Natural killer cell (primary cell): Measurements from ENCODE around the gene PREX1. TPM values are rescaled to one million over a fixed set of nuclear protein-coding genes. Genes with fewer than 3 reads are reported as not detected.

Experiments
- ATAC-seq, 3 donors: fragments of 150-1000 bp in 2 of 3; fragments of 200-7000 bp in 1 of 3; cut with Tn5 transposase; 1 replicate in 1 of 3; 2 replicates in 2 of 3; pipeline ENCODE4 v1.10.0; 2021; ENCODE audit warnings: mild to moderate bottlenecking in 2 of 3, moderate library complexity in 2 of 3
- DNase-seq, 2 donors: peaks; one replicate each; pipeline versions ENCODE4 v3.0.0 to v3.0.0-alpha.2; 2013 to 2021; ENCODE audit warnings: mixed read lengths in 1 of 2
- H3K27ac ChIP-seq: one replicate; pipeline ENCODE4 v1.5.1; 2013; ENCODE audit warnings: mild to moderate bottlenecking, low read length
- H3K27me3 ChIP-seq: one replicate; pipeline ENCODE4 v1.6.1; 2013; ENCODE audit warnings: low read length; ENCODE audit not compliant: control insufficient read depth, insufficient read depth
- H3K36me3 ChIP-seq: one replicate; pipeline ENCODE4 v1.6.1; 2013; ENCODE audit warnings: low read length; ENCODE audit not compliant: control insufficient read depth, insufficient read depth
- H3K4me1 ChIP-seq: one replicate; pipeline ENCODE4 v1.6.1; 2013; ENCODE audit warnings: low read length; ENCODE audit not compliant: control insufficient read depth, insufficient read depth
- H3K4me3 ChIP-seq: one replicate; pipeline ENCODE4 v1.5.1; 2013; ENCODE audit warnings: low read length
- H3K9me3 ChIP-seq: one replicate; pipeline ENCODE4 v1.6.1; 2013; ENCODE audit warnings: low read length; ENCODE audit not compliant: control insufficient read depth, insufficient read depth
- H3K27ac Mint-ChIP-seq, 2 donors: one replicate each; pipeline ENCODE4 v1.8.0; 2022; ENCODE audit warnings: mild to moderate bottlenecking in 2 of 2, mixed read lengths in 2 of 2, moderate library complexity in 1 of 2
- H3K27me3 Mint-ChIP-seq, 2 donors: one replicate each; pipeline ENCODE4 v1.8.0; 2022; ENCODE audit warnings: low read depth in 2 of 2, mixed read lengths in 2 of 2
- H3K36me3 Mint-ChIP-seq: one replicate; pipeline ENCODE4 v1.8.0; 2022; ENCODE audit warnings: mixed read lengths
- H3K4me1 Mint-ChIP-seq, 2 donors: one replicate each; pipeline ENCODE4 v1.8.0; 2022; ENCODE audit warnings: mixed read lengths in 2 of 2
- H3K4me3 Mint-ChIP-seq: one replicate; pipeline ENCODE4 v1.8.0; 2022; ENCODE audit warnings: mild to moderate bottlenecking, moderate library complexity, mixed read lengths
- H3K9me3 Mint-ChIP-seq, 2 donors: one replicate each; pipeline ENCODE4 v1.8.0; 2022; ENCODE audit warnings: mixed read lengths in 2 of 2
- CTCF ChIP-seq: fragments of 200-600 bp; IDR thresholded peaks from one replicate; pipeline ENCODE4 v1.8.0; 2022; ENCODE audit warnings: antibody characterized with exemption
- WGBS: methylation state at CpG from one replicate; pipeline ENCODE4 v1.1.7; 2013; ENCODE audit warnings: missing lambda C conversion rate; ENCODE audit not compliant: insufficient coverage; 5-methylcytosine and 5-hydroxymethylcytosine counted together
- intact Hi-C: fragments of 100-400 bp; cut with micrococcal nuclease; formaldehyde crosslinking; loops from one replicate; pipeline ENCODE4 v1.14.2; 2022
- total RNA-seq, 4 donors: library from RNA; stranded (reverse); fragments of 120-200 nt in 1 of 4; gene quantifications; one replicate each; pipeline versions ENCODE4 v1.2.3 to v1.2.4, GENCODE V29; 2013 to 2022

PREX1 gene
- total RNA-seq, 3 donors from 2014 or later (not counting 1 experiment from before 2014, with no cell fraction given) = 382 to 392 (median 389) TPM

GRCh38 chr20:48820649-48820973, 7.2 kb downstream of the PREX1 start:
- no peaks in the 10 kb centered on the region for H3K36me3 Mint-ChIP-seq
- 69% methylated on average over 8 of the region's 8 CpGs for WGBS

GRCh38 chr20:48819821-48820648, 7.8 kb downstream of the PREX1 start:
- no peaks in the 10 kb centered on the region for H3K27me3 ChIP-seq
- intact Hi-C loops = loop anchor here (2.0 to 10.0 kb wide), 5 partner anchors 21 to 227 kb away; partner anchors contain the start of gene CSE1L
- ATAC-seq (peak in 1 of 3 donors; percentile 12), DNase-seq (peak in 1 of 2 donors; percentile 48)
- Mint-ChIP-seq H3K9me3 (no peaks in the 10 kb centered on the region), H3K4me3 (peak overlapping the region; percentile 99), H3K36me3 (no peaks in the 10 kb centered on the region), H3K27ac (no peak overlapping the region), H3K4me1 (peaks cover 89% of the 10 kb centered on the region in 2 donors), H3K27me3 (no peaks in the 10 kb centered on the region)
- peaks cover 10% of the 10 kb centered on the region for H3K36me3 ChIP-seq
- peak overlapping the region; percentile 9 for H3K4me3 ChIP-seq
- TF ChIP-seq CTCF = no peak
- H3K4me1 ChIP-seq = peaks cover 98% of the 10 kb centered on the region
- H3K9me3 ChIP-seq = no peaks in the 10 kb centered on the region
- WGBS = 44% methylated on average over 15 of the region's 15 CpGs
- peak overlapping the region; percentile 75 for H3K27ac ChIP-seq

More at GRCh38 chr20:48820649-48820973, 7.2 kb downstream of the PREX1 start:
- H3K4me1 ChIP-seq = peaks cover 98% of the 10 kb centered on the region
- H3K4me3 ChIP-seq = peak overlapping the region; percentile 9
- H3K27me3 Mint-ChIP-seq = no peaks in the 10 kb centered on the region
- TF ChIP-seq CTCF = no peak
- DNase-seq (no peak), ATAC-seq (no peak)
- H3K27ac ChIP-seq = peak overlapping the region; percentile 75
- intact Hi-C loops = loop anchor here (2.0 to 10.0 kb wide), 4 partner anchors 38 to 227 kb away; partner anchors contain the start of gene CSE1L
- peak overlapping the region; percentile 99 for H3K4me3 Mint-ChIP-seq
- H3K36me3 ChIP-seq = peaks cover 10% of the 10 kb centered on the region
- no peaks in the 10 kb centered on the region for H3K27me3 ChIP-seq
- H3K27ac Mint-ChIP-seq = no peak overlapping the region
- no peaks in the 10 kb centered on the region for H3K9me3 Mint-ChIP-seq
- H3K9me3 ChIP-seq = no peaks in the 10 kb centered on the region
- H3K4me1 Mint-ChIP-seq = peaks cover 94% of the 10 kb centered on the region in 2 donors

- Histone ChIP-seq H3K27ac (peak overlapping the region; percentile 75), H3K9me3 (no peaks in the 10 kb centered on the region), H3K4me3 (no peak overlapping the region), H3K36me3 (peaks cover 7% of the 10 kb centered on the region), H3K27me3 (no peaks in the 10 kb centered on the region), H3K4me1 (peaks cover 95% of the 10 kb centered on the region)
- intact Hi-C loops = loop anchor here (2.0 kb wide), 1 partner anchor 20 kb away; no protein-coding TSS in a partner anchor
- H3K27ac Mint-ChIP-seq = no peak overlapping the region
- no peak for DNase-seq
- ATAC-seq = no peak
- H3K9me3 Mint-ChIP-seq = no peaks in the 10 kb centered on the region
- H3K4me1 Mint-ChIP-seq = peaks cover 79% of the 10 kb centered on the region in 2 donors
- peak overlapping the region; percentile 99 for H3K4me3 Mint-ChIP-seq
- H3K36me3 Mint-ChIP-seq = no peaks in the 10 kb centered on the region
- TF ChIP-seq CTCF = no peak
- H3K27me3 Mint-ChIP-seq = no peaks in the 10 kb centered on the region
- WGBS = 53% methylated on average over 3 of the region's 3 CpGs
These were observed 8.7 kb downstream of the PREX1 start for GRCh38 chr20:48819089-48819488.
